Chondrocyte (in vitro differentiated cells): ENCODE results near the gene CNTNAP5. TPM values are rescaled to one million over a fixed set of nuclear protein-coding genes. Genes with fewer than 3 reads are reported as not detected.

Experiments
- DNase-seq: peaks from one replicate; pipeline ENCODE4 v3.0.0; 2021; ENCODE audit warnings: mixed read lengths, low spot score
- H3K27ac Mint-ChIP-seq: one replicate; pipeline ENCODE4 v1.8.0; 2021; ENCODE audit warnings: mild to moderate bottlenecking, moderate library complexity, mixed read lengths; ENCODE audit not compliant: unreplicated experiment
- H3K27me3 Mint-ChIP-seq: 2 replicates; pipeline ENCODE4 v1.8.0; 2021; ENCODE audit warnings: low read depth, mixed read lengths
- H3K36me3 Mint-ChIP-seq: 2 replicates; pipeline ENCODE4 v1.8.0; 2021; ENCODE audit warnings: low read depth, mixed read lengths
- H3K4me1 Mint-ChIP-seq: 2 replicates; pipeline ENCODE4 v1.8.0; 2021; ENCODE audit warnings: low read depth, mild to moderate bottlenecking, mixed read lengths
- H3K4me3 Mint-ChIP-seq: one replicate; pipeline ENCODE4 v1.8.0; 2021; ENCODE audit warnings: mild to moderate bottlenecking, moderate library complexity, mixed read lengths; ENCODE audit not compliant: unreplicated experiment
- H3K9me3 Mint-ChIP-seq: 2 replicates; pipeline ENCODE4 v1.8.0; 2021; ENCODE audit warnings: low read depth, mixed read lengths
- CTCF ChIP-seq: fragments of 200-600 bp; sonication (generic); IDR thresholded peaks from 2 replicates; pipeline ENCODE4 v1.5.0; 2021; ENCODE audit warnings: antibody characterized with exemption, mild to moderate bottlenecking, moderate library complexity
- total RNA-seq: library from RNA; stranded (reverse); gene quantifications from 3 replicates; pipeline ENCODE4 v1.2.1, GENCODE V29; 2021

CNTNAP5 gene
- total RNA-seq, 1 donor from 2014 or later = not detected

DNA sequence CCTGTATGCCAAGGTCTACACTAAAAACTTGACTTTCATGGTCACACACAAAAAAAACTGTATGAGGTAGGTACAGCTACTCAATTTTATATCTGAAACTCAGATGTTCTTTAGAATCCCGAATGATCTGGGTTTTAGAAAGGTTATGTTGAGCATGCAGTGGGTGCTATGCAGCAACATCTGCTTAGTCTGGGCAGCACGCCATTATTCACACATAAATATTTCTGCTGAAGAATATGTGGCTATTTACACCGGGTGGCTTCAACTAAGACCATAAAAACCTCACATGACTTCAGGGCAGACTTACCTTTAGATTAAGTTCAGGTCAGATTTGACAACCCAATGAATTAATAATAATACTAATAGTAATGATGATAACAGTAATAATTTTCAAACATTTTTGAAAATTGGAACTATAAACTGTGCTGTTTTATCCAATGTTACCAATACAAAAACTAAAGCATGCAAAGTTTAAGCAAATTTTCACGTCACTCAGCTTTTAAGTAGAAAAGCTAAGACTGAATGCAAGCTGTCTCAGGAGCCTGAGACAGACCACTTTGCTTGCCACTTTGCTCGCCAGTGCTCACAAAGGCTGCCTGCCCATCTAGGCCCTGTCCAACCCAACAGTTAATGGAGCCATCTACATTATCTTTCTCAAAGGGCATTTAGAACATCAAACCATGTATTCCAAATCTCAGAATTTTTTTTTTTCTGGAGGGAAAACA, 292.0 kb downstream of the CNTNAP5 start:
- Mint-ChIP-seq H3K4me3 (no peak overlapping the region), H3K9me3 (no peaks in the 10 kb centered on the region), H3K27ac (no peak overlapping the region), H3K36me3 (no peaks in the 10 kb centered on the region), H3K4me1 (no peaks in the 10 kb centered on the region), H3K27me3 (no peaks in the 10 kb centered on the region)
- no peak for TF ChIP-seq CTCF
- DNase-seq = no peak

DNA sequence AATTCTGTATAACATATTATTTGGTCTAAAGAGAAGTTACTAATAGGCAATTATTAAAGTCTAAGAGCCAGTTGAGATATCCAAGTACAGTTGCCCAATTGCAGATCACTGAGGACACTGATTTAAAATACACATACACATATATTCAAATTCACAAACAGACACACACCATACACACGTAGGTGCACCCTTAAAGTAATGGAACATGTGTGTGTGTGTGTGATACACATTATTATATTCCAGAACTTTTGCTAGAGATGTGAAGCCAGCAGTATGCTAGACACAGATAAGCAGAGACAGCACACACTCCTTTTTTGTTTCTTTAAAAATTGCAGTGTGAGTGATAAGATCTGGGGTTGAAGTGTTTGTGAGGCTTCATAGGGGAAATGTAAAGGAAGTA, 292.5 kb downstream of the CNTNAP5 start:
- H3K27me3 Mint-ChIP-seq = no peaks in the 10 kb centered on the region
- no peaks in the 10 kb centered on the region for H3K9me3 Mint-ChIP-seq
- no peaks in the 10 kb centered on the region for H3K36me3 Mint-ChIP-seq
- no peak for TF ChIP-seq CTCF
- no peak for DNase-seq
- H3K27ac Mint-ChIP-seq = no peak overlapping the region
- no peaks in the 10 kb centered on the region for H3K4me1 Mint-ChIP-seq
- no peak overlapping the region for H3K4me3 Mint-ChIP-seq

GRCh38 chr2:124318913-124319312, 293.8 kb downstream of the CNTNAP5 start:
- Mint-ChIP-seq H3K4me1 (no peaks in the 10 kb centered on the region), H3K27me3 (no peaks in the 10 kb centered on the region), H3K36me3 (no peaks in the 10 kb centered on the region), H3K27ac (no peak overlapping the region), H3K9me3 (no peaks in the 10 kb centered on the region), H3K4me3 (no peak overlapping the region)
- TF ChIP-seq CTCF = no peak
- DNase-seq = no peak

DNA sequence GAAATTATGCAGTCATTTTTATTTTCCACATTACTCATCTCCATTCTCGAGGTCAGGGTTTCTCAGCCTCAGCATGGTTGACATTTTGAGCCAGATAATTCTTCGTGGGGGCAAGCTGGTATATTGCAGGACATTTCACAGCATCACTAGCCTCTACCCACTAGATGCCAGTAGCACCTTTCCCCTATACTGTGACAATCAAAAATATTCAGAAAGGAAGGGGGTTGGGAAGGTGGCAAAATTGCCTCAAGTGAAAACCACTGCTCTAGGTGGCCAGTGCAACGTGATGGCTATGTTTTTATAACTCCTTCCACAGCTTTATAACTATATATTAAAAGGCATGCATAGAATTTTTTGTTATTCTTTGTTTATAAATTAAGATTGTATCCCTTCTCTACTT, 294.5 kb downstream of the CNTNAP5 start:
- DNase-seq = no peak
- Mint-ChIP-seq H3K27ac (no peak overlapping the region), H3K4me1 (no peaks in the 10 kb centered on the region), H3K27me3 (no peaks in the 10 kb centered on the region), H3K9me3 (no peaks in the 10 kb centered on the region), H3K36me3 (no peaks in the 10 kb centered on the region), H3K4me3 (no peak overlapping the region)
- no peak for TF ChIP-seq CTCF

- no peaks in the 10 kb centered on the region for H3K9me3 Mint-ChIP-seq
Observed at GRCh38 chr2:124320051-124320688, 295.1 kb downstream of the CNTNAP5 start.

More at GRCh38 chr2:124320051-124320688, 295.1 kb downstream of the CNTNAP5 start:
- no peaks in the 10 kb centered on the region for H3K4me1 Mint-ChIP-seq
- no peak overlapping the region for H3K4me3 Mint-ChIP-seq
- TF ChIP-seq CTCF = no peak
- H3K27me3 Mint-ChIP-seq = no peaks in the 10 kb centered on the region
- no peak for DNase-seq
- no peak overlapping the region for H3K27ac Mint-ChIP-seq
- no peaks in the 10 kb centered on the region for H3K36me3 Mint-ChIP-seq
